Lower leg skin (tissue), 4 donors: Measurements from ENCODE around the gene CYBC1. TPM values are rescaled to one million over a fixed set of nuclear protein-coding genes. Genes with fewer than 3 reads are reported as not detected.
"Not testable (repeated sequence)": the region's sequence is repeated elsewhere in the genome, so short reads cannot be mapped to it uniquely, and the experiment has no call there.

Source experiments
- DNase-seq, 2 donors: peaks; one replicate each; pipeline ENCODE4 v3.0.0-alpha.2; 2019; ENCODE audit warnings: low spot score in 2 of 2
- H3K4me3 ChIP-seq: fragments of 200-600 bp; sonication (generic); 2 replicates; pipeline ENCODE4 v1.5.1; 2017; ENCODE audit warnings: mild to moderate bottlenecking, low read depth; ENCODE audit not compliant: poor library complexity, severe bottlenecking
- CTCF ChIP-seq, 3 donors: fragments of 450-650 bp; IDR thresholded peaks; one replicate each; pipeline ENCODE4 v1.5.1; 2016; ENCODE audit warnings: antibody characterized with exemption in 3 of 3, mild to moderate bottlenecking in 3 of 3, moderate library complexity in 2 of 3
- POLR2A ChIP-seq, 2 donors: fragments of 450-650 bp; IDR thresholded peaks; one replicate each; pipeline ENCODE4 v1.6.1; 2016 to 2017; ENCODE audit warnings: antibody characterized with exemption in 2 of 2, mild to moderate bottlenecking in 1 of 2, moderate library complexity in 1 of 2
- WGBS, 2 donors: methylation state at CpG; one replicate each; pipeline ENCODE4 v1.1.5; 2018; 5-methylcytosine and 5-hydroxymethylcytosine counted together
- intact Hi-C: fragments of 100-400 bp; cut with DNase I; formaldehyde crosslinking; loops from one replicate; pipeline ENCODE4 v1.15.0; 2023; ENCODE audit warnings: low total_unique reads
- total RNA-seq, 4 donors: library from RNA; depleted of rRNA; stranded (reverse); fragments of >200 nt; gene quantifications; one replicate each; pipeline ENCODE4 v1.1.0, GENCODE V29; 2016

The CYBC1 gene
- total RNA-seq, 4 donors from 2014 or later: 32.4 to 48.8 (median 43.5) TPM

GRCh38 chr17:82457929-82458178, 7.3 kb upstream of the CYBC1 start:
- intact Hi-C loops: no loop called here
- no peak overlapping the region for H3K4me3 ChIP-seq
- TF ChIP-seq POLR2A (IDR thresholded peaks at IDR 0.05) (no peak), CTCF (IDR thresholded peaks at IDR 0.05) (no peak)
- WGBS, 2 donors: 0% methylated on average over 8 of the region's 8 CpGs
- no peak for DNase-seq

GRCh38 chr17:82457073-82457928, 6.7 kb upstream of the CYBC1 start:
- intact Hi-C loops: no loop called here
- no peak for DNase-seq
- 52 to 56% methylated on average over 10 of the region's 10 CpGs for WGBS, 2 donors
- no peak overlapping the region for H3K4me3 ChIP-seq
- TF ChIP-seq CTCF (IDR thresholded peaks at IDR 0.05) (no peak), POLR2A (IDR thresholded peaks at IDR 0.05) (no peak)

- WGBS, 2 donors: 94 to 97% methylated on average over 15 to 21 of the region's 21 CpGs
- DNase-seq, intact Hi-C loops, H3K4me3 ChIP-seq: not testable (repeated sequence)
Measured at GRCh38 chr17:82453706-82454105, 3.2 kb upstream of the CYBC1 start.

GRCh38 chr17:82453151-82453550, 2.6 kb upstream of the CYBC1 start:
- 81 to 83% methylated on average over 7 of the region's 7 CpGs for WGBS, 2 donors
- intact Hi-C loops, H3K4me3 ChIP-seq, DNase-seq: not testable (repeated sequence)

- no peak for DNase-seq
- intact Hi-C loops: no loop called here
- TF ChIP-seq CTCF (IDR thresholded peaks at IDR 0.05): no peak
- TF ChIP-seq POLR2A (IDR thresholded peaks at IDR 0.05): no peak
- H3K4me3 ChIP-seq: no peak overlapping the region
- 94 to 96% methylated on average over 3 of the region's 3 CpGs for WGBS, 2 donors
Measured at GRCh38 chr17:82452162-82452561, 1.6 kb upstream of the CYBC1 start.

- 56 to 58% methylated on average over 18 of the region's 18 CpGs for WGBS, 2 donors
- no peak for DNase-seq
- peak overlapping the region; percentile 94 for H3K4me3 ChIP-seq
- TF ChIP-seq CTCF (IDR thresholded peaks at IDR 0.05): no peak
- no peak for TF ChIP-seq POLR2A (IDR thresholded peaks at IDR 0.05)
- intact Hi-C loops: no loop called here
Measured at GRCh38 chr17:82449883-82450356, 632 bp downstream of the CYBC1 start.
